Common myeloid progenitor, CD34-positive (primary cell): ENCODE data around the gene DOCK8.
"Not testable (repeated sequence)": the region's sequence is repeated elsewhere in the genome, so short reads cannot be mapped to it uniquely, and the experiment has no call there.

Experiments used
- CTCF ChIA-PET: fragments of 350-600 bp; sonication (Branson Sonifier 250); formaldehyde crosslinking; loops from one replicate; lab custom pipeline; 2021; ENCODE audit warnings: antibody characterized with exemption; lab: Charles Lee
- POLR2A ChIA-PET: fragments of 350-600 bp; sonication (Branson Sonifier 250); formaldehyde crosslinking; loops from one replicate; lab custom pipeline; 2021; ENCODE audit warnings: antibody characterized with exemption; lab: Charles Lee
- DNase-seq, 3 donors: peaks; one replicate each; pipeline versions ENCODE4 v3.0.0 to v3.0.0-alpha.2; 2013
- H3K27ac ChIP-seq, 2 experiments: 1 replicate in 1 of 2; 2 replicates in 1 of 2; pipeline ENCODE4 v1.7.0; 2013; ENCODE audit warnings: inconsistent platforms in 2 of 2, low read length in 2 of 2, mild to moderate bottlenecking in 2 of 2, low read depth in 1 of 2, moderate library complexity in 1 of 2; ENCODE audit not compliant: severe bottlenecking in 2 of 2, insufficient read depth in 1 of 2, poor library complexity in 1 of 2
- H3K27me3 ChIP-seq, 5 experiments: replicated peaks in 2 of 5; 1 replicate in 3 of 5; 2 replicates in 2 of 5; pipeline versions ENCODE4 v1.6.1 to v1.7.0; 2013; ENCODE audit warnings: low read length in 4 of 5, mild to moderate bottlenecking in 2 of 5, moderate library complexity in 2 of 5, inconsistent platforms in 1 of 5; ENCODE audit not compliant: insufficient read depth in 5 of 5, control insufficient read depth in 4 of 5
- H3K36me3 ChIP-seq, 4 experiments: 1 replicate in 2 of 4; 2 replicates in 2 of 4; pipeline versions ENCODE4 v1.6.1 to v1.7.0; 2013; ENCODE audit warnings: low read length in 3 of 4, control low read depth in 1 of 4, mild to moderate bottlenecking in 1 of 4; ENCODE audit not compliant: control insufficient read depth in 4 of 4, insufficient read depth in 4 of 4
- H3K4me1 ChIP-seq, 4 experiments: 1 replicate in 3 of 4; 2 replicates in 1 of 4; pipeline versions ENCODE4 v1.6.1 to v1.7.1; 2013; ENCODE audit warnings: low read length in 3 of 4, mild to moderate bottlenecking in 3 of 4, control low read depth in 1 of 4, inconsistent platforms in 1 of 4, moderate library complexity in 1 of 4; ENCODE audit not compliant: control insufficient read depth in 4 of 4, insufficient read depth in 4 of 4; ENCODE audit errors: control extremely low read depth in 1 of 4
- H3K4me3 ChIP-seq, 7 experiments: 1 replicate in 4 of 7; 2 replicates in 3 of 7; pipeline versions ENCODE4 v1.5.1 to v1.7.0; 2013; ENCODE audit warnings: mild to moderate bottlenecking in 7 of 7, low read length in 6 of 7, moderate library complexity in 6 of 7, inconsistent platforms in 2 of 7, low read depth in 2 of 7, control low read depth in 1 of 7; ENCODE audit not compliant: insufficient read depth in 4 of 7, control insufficient read depth in 1 of 7; ENCODE audit errors: extremely low read depth in 1 of 7
- H3K9me3 ChIP-seq, 5 experiments: 1 replicate in 4 of 5; 2 replicates in 1 of 5; pipeline versions ENCODE4 v1.6.1 to v1.7.1; 2013; ENCODE audit warnings: low read length in 4 of 5, mild to moderate bottlenecking in 2 of 5, inconsistent platforms in 1 of 5, low read depth in 1 of 5, moderate library complexity in 1 of 5; ENCODE audit not compliant: control insufficient read depth in 4 of 5, insufficient read depth in 2 of 5; ENCODE audit errors: control extremely low read depth in 1 of 5
- WGBS: methylation state at CpG from one replicate; pipeline ENCODE4 v1.1.5; 2013; ENCODE audit not compliant: insufficient coverage; 5-methylcytosine and 5-hydroxymethylcytosine counted together

Gene DOCK8

DNA sequence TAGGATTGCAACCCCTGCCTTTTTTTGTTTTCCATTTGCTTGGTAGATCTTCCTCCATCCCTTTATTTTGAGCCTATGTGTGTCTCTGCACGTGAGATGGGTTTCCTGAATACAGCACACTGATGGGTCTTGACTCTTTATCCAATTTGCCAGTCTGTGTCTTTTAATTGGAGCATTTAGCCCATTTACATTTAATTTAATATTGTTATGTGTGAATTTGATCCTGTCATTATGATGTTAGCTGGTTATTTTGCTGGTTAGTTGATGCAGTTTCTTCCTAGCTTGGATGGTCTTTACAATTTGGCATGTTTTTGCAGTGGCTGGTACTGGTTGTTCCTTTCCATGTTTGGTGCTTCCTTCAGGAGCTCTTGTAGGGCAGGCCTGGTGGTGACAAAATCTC lies 19.0 kb downstream of the DOCK8 start:
- Histone ChIP-seq H3K36me3 (peaks cover 0 to 10% (median 3%) of the 10 kb centered on the region in 4 experiments), H3K9me3 (peaks cover 0 to 18% (median 4%) of the 10 kb centered on the region in 5 experiments), H3K4me1 (peaks cover 4 to 12% (median 8%) of the 10 kb centered on the region in 4 experiments)
- CTCF ChIA-PET, H3K27ac ChIP-seq, H3K27me3 ChIP-seq, DNase-seq, H3K4me3 ChIP-seq, POLR2A ChIA-PET: not testable (repeated sequence)
- WGBS: no CpG with 5 or more reads among the region's 1 CpG

GRCh38 chr9:237141-237857 lies 22.6 kb downstream of the DOCK8 start:
- H3K27ac ChIP-seq: peak overlapping the region in 1 of 2 experiments; percentile 49
- POLR2A ChIA-PET: no interaction called here
- peaks cover 0 to 10% (median 3%) of the 10 kb centered on the region in 4 experiments for H3K36me3 ChIP-seq

GRCh38 chr9:237858-238345 lies 23.2 kb downstream of the DOCK8 start:
- DNase-seq: peak in 1 of 3 donors; percentile 43
- Histone ChIP-seq H3K9me3 (peaks cover 0 to 15% (median 4%) of the 10 kb centered on the region in 5 experiments), H3K4me3 (no peak overlapping the region), H3K27me3 (no peaks in the 10 kb centered on the region), H3K4me1 (peaks cover 4 to 12% (median 8%) of the 10 kb centered on the region in 4 experiments), H3K36me3 (peaks cover 0 to 10% (median 3%) of the 10 kb centered on the region in 4 experiments), H3K27ac (peak overlapping the region in 1 of 2 experiments; percentile 49)
- WGBS: no CpG with 5 or more reads among the region's 4 CpGs
- ChIA-PET CTCF (interaction anchor here (1.8 kb wide), 1 partner anchor 21 kb away, joined by 5 read pairs; no protein-coding TSS in a partner anchor), POLR2A (no interaction called here)

More at GRCh38 chr9:237141-237857, 22.6 kb downstream of the DOCK8 start:
- H3K27me3 ChIP-seq: no peaks in the 10 kb centered on the region
- WGBS: 100% methylated on average over 1 of the region's 3 CpGs
- H3K4me1 ChIP-seq: peaks cover 4 to 12% (median 8%) of the 10 kb centered on the region in 4 experiments
- DNase-seq: peak in 1 of 3 donors; percentile 21
- CTCF ChIA-PET: interaction anchor here (1.1 to 1.8 kb wide), 3 partner anchors 18 to 22 kb away, joined by 3 to 5 read pairs (median 3); partner anchors contain the start of gene DOCK8
- peaks cover 0 to 15% (median 4%) of the 10 kb centered on the region in 5 experiments for H3K9me3 ChIP-seq
- H3K4me3 ChIP-seq: no peak overlapping the region

GRCh38 chr9:242461-243080 lies 27.9 kb downstream of the DOCK8 start:
- 100% methylated on average over 3 of the region's 5 CpGs for WGBS
- DNase-seq: no peak
- ChIA-PET CTCF (interaction anchor here (0.6 to 1.3 kb wide), 4 partner anchors 14 to 73 kb away, joined by 3 read pairs; no protein-coding TSS in a partner anchor), POLR2A (interaction anchor here (0.7 kb wide), 1 partner anchor 31 kb away, joined by 5 read pairs; no protein-coding TSS in a partner anchor)
- Histone ChIP-seq H3K27me3 (no peaks in the 10 kb centered on the region), H3K4me3 (no peak overlapping the region), H3K9me3 (no peaks in the 10 kb centered on the region), H3K4me1 (peaks cover 3 to 7% (median 4%) of the 10 kb centered on the region in 4 experiments), H3K27ac (no peak overlapping the region), H3K36me3 (no peaks in the 10 kb centered on the region)

DNA sequence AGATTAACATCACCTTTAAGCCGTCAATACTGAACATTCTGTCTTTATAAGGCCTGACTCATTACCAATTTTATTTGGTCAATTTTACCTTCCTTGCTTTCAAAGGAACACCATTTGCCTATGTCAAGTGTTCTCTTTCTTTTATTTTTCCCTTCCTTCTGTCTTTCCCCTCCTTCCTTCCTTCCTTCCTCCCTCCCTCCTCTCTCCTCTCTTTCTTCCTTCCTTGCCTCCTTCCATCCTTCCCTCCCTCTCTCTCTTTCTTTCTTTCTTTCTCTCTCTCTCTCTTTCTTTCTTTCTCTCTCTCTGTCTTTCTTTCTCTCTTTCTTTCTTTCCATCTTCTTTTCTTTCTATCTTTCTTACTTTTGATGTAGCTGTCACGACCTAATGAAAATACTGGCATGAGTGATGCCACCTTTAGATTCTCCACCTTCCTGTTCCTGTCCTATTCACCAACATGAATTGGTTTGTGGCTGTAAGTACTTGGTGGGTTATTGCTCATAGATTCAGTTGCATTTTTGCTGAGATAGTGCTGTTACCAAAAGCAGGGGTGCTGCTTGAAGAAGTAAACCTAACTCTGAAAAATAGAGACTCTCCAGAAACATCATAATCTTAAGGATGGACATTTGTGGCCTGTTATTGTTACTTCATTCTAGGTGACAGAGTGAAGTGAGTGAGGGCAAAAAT lies 33.8 kb downstream of the DOCK8 start:
- 100% methylated on average over 1 of the region's 2 CpGs for WGBS
- Histone ChIP-seq H3K36me3 (no peaks in the 10 kb centered on the region), H3K4me1 (peaks cover 0 to 7% (median 0%) of the 10 kb centered on the region in 4 experiments), H3K4me3 (no peak overlapping the region), H3K27ac (no peak overlapping the region), H3K9me3 (no peaks in the 10 kb centered on the region), H3K27me3 (no peaks in the 10 kb centered on the region)
- ChIA-PET CTCF (no interaction called here), POLR2A (no interaction called here)
- no peak for DNase-seq

DNA sequence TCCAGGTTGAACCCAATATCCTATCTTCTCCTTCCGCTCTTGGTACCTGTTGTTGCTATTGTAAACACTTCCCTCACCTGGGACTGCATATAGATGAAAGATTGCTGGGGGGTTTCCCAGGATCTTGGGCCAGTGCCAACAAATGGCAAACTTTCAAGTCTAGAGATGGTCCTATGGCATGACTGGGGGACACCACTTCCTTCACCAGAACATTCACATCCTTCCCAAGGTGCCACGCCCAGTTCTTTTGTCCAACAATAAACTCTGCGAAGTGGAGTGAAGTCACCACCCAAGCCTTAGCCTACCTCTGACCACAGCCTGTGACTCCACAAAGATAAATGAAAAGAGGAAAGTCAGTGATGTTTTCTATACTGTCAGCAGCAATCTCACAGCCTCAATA lies 34.4 kb downstream of the DOCK8 start:
- peak in 2 of 3 donors; percentile 36 to 65 for DNase-seq
- Histone ChIP-seq H3K36me3 (no peaks in the 10 kb centered on the region), H3K27me3 (no peaks in the 10 kb centered on the region), H3K4me3 (no peak overlapping the region), H3K27ac (no peak overlapping the region), H3K9me3 (no peaks in the 10 kb centered on the region), H3K4me1 (peaks cover 0 to 7% (median 0%) of the 10 kb centered on the region in 4 experiments)
- CTCF ChIA-PET: no interaction called here
- POLR2A ChIA-PET: no interaction called here
- WGBS: no CpG with 5 or more reads among the region's 3 CpGs
